GM12878 (cell line): ENCODE measurements around the gene PTPN14. TPM values are rescaled to one million over a fixed set of nuclear protein-coding genes. Genes with fewer than 3 reads are reported as not detected.

Experiments used
- ATAC-seq: fragments of 200-7000 bp; cut with Tn5 transposase; 3 replicates; pipeline ENCODE4 v1.9.1; 2020; ENCODE audit warnings: mild to moderate bottlenecking, moderate library complexity
- BruUV-seq: library from RNA; stranded (reverse); fragments of 400-500 nt; replicated peaks from 2 replicates; lab custom pipeline; 2021; lab: Mats Ljungman, UMichigan
- CTCF ChIA-PET: fragments of 300-600 bp; sonication (Branson Sonifier 250); formaldehyde crosslinking; extraction: SDS; loops from one replicate; lab custom pipeline; 2021; ENCODE audit warnings: inconsistent platforms; lab: Yijun Ruan, JAX
- POLR2A ChIA-PET: fragments of 350-600 bp; formaldehyde crosslinking; extraction: SDS; loops from one replicate; lab custom pipeline; 2021; ENCODE audit warnings: inconsistent platforms; lab: Charles Lee
- RAD21 ChIA-PET: fragments of 300-600 bp; sonication (Branson Sonifier 250); formaldehyde crosslinking; loops from one replicate; lab custom pipeline; 2023; ENCODE audit warnings: antibody characterized with exemption; ENCODE audit not compliant: unreplicated experiment; lab: Charles Lee
- SMC1A ChIA-PET: fragments of 300-600 bp; sonication (Branson Sonifier 250); formaldehyde crosslinking; loops from one replicate; lab custom pipeline; 2023; ENCODE audit not compliant: unreplicated experiment, uncharacterized antibody; lab: Charles Lee
- DNase-seq: peaks from one replicate; pipeline ENCODE4 v3.0.0-alpha.2; 2011; ENCODE audit warnings: low read depth, low spot score
- FAIRE-seq: peaks from 3 replicates; lab custom pipeline; 2011; peaks lifted over from hg19 to GRCh38; lab: Jason Lieb, UNC
- H2AFZ ChIP-seq: 2 replicates; pipeline ENCODE4 v1.6.0; 2011; ENCODE audit warnings: low read depth, low read length, control low read depth; ENCODE audit not compliant: control insufficient read depth
- H3K27ac ChIP-seq: 2 replicates; pipeline ENCODE4 v1.5.1; 2011; ENCODE audit warnings: control low read depth; ENCODE audit not compliant: control insufficient read depth, insufficient read depth
- H3K27me3 ChIP-seq, 2 experiments: replicated peaks in 1 of 2; 2 replicates each; pipeline versions ENCODE4 v1.6.0 to v1.6.1; 2011; ENCODE audit warnings: low read length in 1 of 2; ENCODE audit not compliant: control insufficient read depth in 2 of 2, insufficient read depth in 2 of 2
- H3K36me3 ChIP-seq, 2 experiments: 2 replicates each; pipeline ENCODE4 v1.5.1; 2011; ENCODE audit warnings: low read length in 1 of 2; ENCODE audit not compliant: control insufficient read depth in 2 of 2, insufficient read depth in 2 of 2
- H3K4me1 ChIP-seq: 2 replicates; pipeline ENCODE4 v1.6.1; 2011; ENCODE audit warnings: mild to moderate bottlenecking, low read length, moderate library complexity, mixed read lengths; ENCODE audit not compliant: control insufficient read depth, insufficient read depth
- H3K4me2 ChIP-seq: 2 replicates; pipeline ENCODE4 v1.6.0; 2011; ENCODE audit warnings: control low read depth; ENCODE audit not compliant: control insufficient read depth, insufficient read depth
- H3K4me3 ChIP-seq: fragments of 200-600 bp; sonication (generic); 2 replicates; pipeline ENCODE4 v1.5.1; 2016
- H3K79me2 ChIP-seq: 2 replicates; pipeline ENCODE4 v1.6.0; 2011; ENCODE audit warnings: low read length; ENCODE audit not compliant: control insufficient read depth, insufficient read depth
- H3K9ac ChIP-seq: 2 replicates; pipeline ENCODE4 v1.8.0; 2011; ENCODE audit warnings: low read length, control low read depth, mixed read lengths; ENCODE audit not compliant: control insufficient read depth, insufficient read depth
- H3K9me3 ChIP-seq: replicated peaks from 3 replicates; pipeline ENCODE4 v1.5.1; 2011; ENCODE audit warnings: mild to moderate bottlenecking, low read length; ENCODE audit not compliant: control insufficient read depth, insufficient read depth
- H4K20me1 ChIP-seq: 2 replicates; pipeline ENCODE4 v1.6.0; 2011; ENCODE audit not compliant: control insufficient read depth, insufficient read depth
- BCL3 ChIP-seq: IDR thresholded peaks from 2 replicates; pipeline ENCODE4 v1.6.1; 2011; ENCODE audit warnings: borderline replicate concordance, low read depth, mild to moderate bottlenecking, moderate library complexity, low read length; ENCODE audit not compliant: insufficient read depth, poor library complexity, severe bottlenecking
- CBFB ChIP-seq: IDR thresholded peaks from 2 replicates; pipeline ENCODE4 v1.6.1; 2016; ENCODE audit warnings: antibody characterized with exemption, low read depth
- CHD1 ChIP-seq: IDR thresholded peaks from 2 replicates; pipeline ENCODE4 v1.6.1; 2012; ENCODE audit warnings: low read depth, low read length, improper control_type of control experiment
- DPF2 ChIP-seq: fragments of 450-650 bp; IDR thresholded peaks from 2 replicates; pipeline ENCODE4 v1.6.1; 2017; ENCODE audit warnings: mild to moderate bottlenecking
- E4F1 ChIP-seq: fragments of 450-650 bp; IDR thresholded peaks from 2 replicates; pipeline ENCODE4 v1.6.1; 2018; ENCODE audit warnings: borderline replicate concordance, mild to moderate bottlenecking; ENCODE audit not compliant: partially characterized antibody
- EED ChIP-seq: sonication (generic); IDR thresholded peaks from 2 replicates; pipeline ENCODE4 v1.6.1; 2016; ENCODE audit warnings: antibody characterized with exemption, low read depth
- HDGF ChIP-seq: fragments of 450-650 bp; IDR thresholded peaks from 2 replicates; pipeline ENCODE4 v1.6.1; 2016; ENCODE audit warnings: antibody characterized with exemption
- KLF5 ChIP-seq: fragments of 450-650 bp; IDR thresholded peaks from 2 replicates; pipeline ENCODE4 v1.6.1; 2014; ENCODE audit warnings: mild to moderate bottlenecking; ENCODE audit not compliant: partially characterized antibody
- MEF2B ChIP-seq: fragments of 450-650 bp; IDR thresholded peaks from 2 replicates; pipeline ENCODE4 v1.6.1; 2018; ENCODE audit warnings: mild to moderate bottlenecking, moderate library complexity; ENCODE audit not compliant: partially characterized antibody, poor library complexity, severe bottlenecking
- MTA2 ChIP-seq: fragments of 450-650 bp; IDR thresholded peaks from 2 replicates; pipeline ENCODE4 v1.6.1; 2016; ENCODE audit warnings: low read depth, mild to moderate bottlenecking, moderate library complexity
- NR2F1 ChIP-seq: fragments of 450-650 bp; conservative IDR thresholded peaks from 2 replicates; pipeline ENCODE4 v1.6.1; 2017; ENCODE audit warnings: mild to moderate bottlenecking
- PAX5 ChIP-seq: IDR thresholded peaks from 2 replicates; pipeline ENCODE4 v1.6.1; 2011; ENCODE audit warnings: low read depth, low read length, borderline replicate concordance
- SMAD5 ChIP-seq: IDR thresholded peaks from 2 replicates; pipeline ENCODE4 v1.6.1; 2016; ENCODE audit warnings: antibody characterized with exemption, low read depth
- USF2 ChIP-seq: IDR thresholded peaks from 2 replicates; pipeline ENCODE4 v1.6.1; 2011; ENCODE audit warnings: low read depth, low read length, improper control_type of control experiment, borderline replicate concordance
- YBX1 ChIP-seq: fragments of 450-650 bp; IDR thresholded peaks from 2 replicates; pipeline ENCODE4 v1.6.1; 2016; ENCODE audit warnings: antibody characterized with exemption
- YY1 ChIP-seq: IDR thresholded peaks from 2 replicates; pipeline ENCODE4 v1.6.1; 2011; ENCODE audit warnings: low read depth, mild to moderate bottlenecking, low read length
- ZBTB4 ChIP-seq: fragments of 450-650 bp; formaldehyde crosslinking; IDR thresholded peaks from 2 replicates; pipeline ENCODE4 v1.4.0; 2022; ENCODE audit warnings: mild to moderate bottlenecking, moderate library complexity
- whole genome bisulfite sequencing: methylation state at CpG from one replicate; pipeline ENCODE4 v1.1.6; 2016; ENCODE audit warnings: low lambda C conversion rate; ENCODE audit not compliant: insufficient replicate concordance, insufficient coverage; ENCODE audit errors: missing lambda C conversion rate; 5-methylcytosine and 5-hydroxymethylcytosine counted together
- in situ Hi-C: fragments of 300-500 bp; cut with MboI; formaldehyde crosslinking; loops from 9 replicates; pipeline ENCODE4 v1.14.3; 2018; ENCODE audit warnings: mixed read lengths
- intact Hi-C: fragments of 100-400 bp; cut with micrococcal nuclease; formaldehyde crosslinking; loops from one replicate; pipeline ENCODE4 v1.14.2; 2022; ENCODE audit not compliant: unreplicated experiment
- polyA plus RNA-seq, 11 experiments: library from polyadenylated mRNA; depleted of rRNA in 4 of 11; unstranded in 6 of 11; stranded (reverse) in 5 of 11; fragments of >200 nt; fragmentation: Nextera tagmentation in 4 of 11; fragmentation: Illumina TruSeq in 1 of 11; extraction: Ambion mirVana in 4 of 11; extraction: Trizol in 1 of 11; gene quantifications; 1 replicate in 1 of 11; 2 replicates in 10 of 11; pipeline versions ENCODE4 v1.2.1 to v1.2.3, GENCODE V29; 2011 to 2016; ENCODE audit warnings: inconsistent platforms in 2 of 11, missing spikeins in 2 of 11, low read depth in 1 of 11
- total RNA-seq, 4 experiments: library from RNA; depleted of rRNA in 3 of 4; stranded (reverse); fragments of >200 nt in 3 of 4; fragmentation: Illumina TruSeq in 1 of 4; extraction: Trizol in 1 of 4; gene quantifications; 2 replicates each; pipeline versions ENCODE4 v1.2.1 to v1.2.3, GENCODE V29; 2013 to 2021

The PTPN14 gene
- total and polyA plus RNA-seq, 10 of the 15 experiments (the other 5 are each of a cell fraction or from before 2014, with no cell fraction given): 0.05 to 5.1 (median 0.44) TPM

- DNase-seq: peak; percentile 80
- SMC1A ChIA-PET: interaction anchor here (0.6 to 1.7 kb wide), 20 partner anchors 10 to 127 kb away, joined by 3 to 27 read pairs (median 4); no protein-coding TSS in a partner anchor
- Histone ChIP-seq H3K4me2 (peak overlapping the region; percentile 81), H3K4me3 (no peak overlapping the region), H3K9ac (peak overlapping the region; percentile 28; the same call in 1 of the 2 replicates), H4K20me1 (no peaks in the 10 kb centered on the region), H3K79me2 (no peaks in the 10 kb centered on the region), H2AFZ (peak overlapping the region; percentile 87), H3K27ac (peak overlapping the region; percentile 57), H3K4me1 (peaks cover 7% of the 10 kb centered on the region), H3K36me3 (no peaks in the 10 kb centered on the region), H3K27me3 (no peaks in the 10 kb centered on the region), H3K9me3 (no peaks in the 10 kb centered on the region; the same call in 2 of the 3 replicates)
- WGBS: 12% methylated on average over 7 of the region's 7 CpGs
- in situ Hi-C loops (no loop called here), intact Hi-C loops (no loop called here)
- peak; percentile 91 for FAIRE-seq
- ATAC-seq: peak; percentile 97
- RAD21 ChIA-PET: interaction anchor here (0.8 to 1.5 kb wide), 14 partner anchors 10 to 147 kb away, joined by 3 to 15 read pairs (median 4); no protein-coding TSS in a partner anchor
- BruUV-seq: no TSS peak
- CTCF ChIA-PET: interaction anchor here (0.8 to 1.5 kb wide), 8 partner anchors 12 to 158 kb away, joined by 3 to 7 read pairs (median 4); no protein-coding TSS in a partner anchor
- POLR2A ChIA-PET: interaction anchor here (0.6 to 1.4 kb wide), 9 partner anchors 9 to 90 kb away, joined by 3 to 5 read pairs (median 4); no protein-coding TSS in a partner anchor
- TF ChIP-seq BCL3: peak; percentile 19
- TF ChIP-seq MTA2: peak; percentile 79
- TF ChIP-seq ZBTB4 (CRISPR knock-in tag): no peak
- no peak for TF ChIP-seq CHD1
- peak; percentile 52; the same call in 1 of the 2 replicates for TF ChIP-seq YY1
- TF ChIP-seq EED: peak; percentile 62
- TF ChIP-seq DPF2: peak; percentile 88
- TF ChIP-seq MEF2B: peak; percentile 22
- TF ChIP-seq E4F1: peak; percentile 65
- TF ChIP-seq NR2F1: peak; percentile 96
- TF ChIP-seq HDGF: peak; percentile 80; the same call in 1 of the 2 replicates
- no peak for TF ChIP-seq PAX5
- peak; percentile 88 for TF ChIP-seq CBFB
- TF ChIP-seq SMAD5: no peak
- TF ChIP-seq YBX1: no peak
- peak; percentile 53 for TF ChIP-seq KLF5
- TF ChIP-seq USF2: no peak
Measured at GRCh38 chr1:214427871-214428277, 123.5 kb downstream of the PTPN14 start.
